A673 (cell line): ENCODE data around the gene OLA1.

Experiments
- CTCF ChIP-seq: fragments of 300-800, 200-600 bp; sonication (generic); conservative IDR thresholded peaks from 2 replicates; pipeline ENCODE4 v1.5.1; 2017; ENCODE audit warnings: low read depth, mild to moderate bottlenecking, antibody characterized with exemption, low read length, moderate library complexity, mixed read lengths
- EZH2 ChIP-seq: fragments of 200-600 bp; sonication (generic); IDR thresholded peaks from 2 replicates; pipeline ENCODE4 v1.6.1; 2017; ENCODE audit warnings: borderline replicate concordance, low read depth, mild to moderate bottlenecking, mixed read lengths, antibody characterized with exemption, low read length; ENCODE audit not compliant: poor library complexity, severe bottlenecking

GRCh38 chr2:174142290-174142689, 106.0 kb downstream of the OLA1 start:
- TF ChIP-seq CTCF (no peak), EZH2 (no peak)
